Measurements from ENCODE around the gene KDM4F.

KDM4F gene

DNA sequence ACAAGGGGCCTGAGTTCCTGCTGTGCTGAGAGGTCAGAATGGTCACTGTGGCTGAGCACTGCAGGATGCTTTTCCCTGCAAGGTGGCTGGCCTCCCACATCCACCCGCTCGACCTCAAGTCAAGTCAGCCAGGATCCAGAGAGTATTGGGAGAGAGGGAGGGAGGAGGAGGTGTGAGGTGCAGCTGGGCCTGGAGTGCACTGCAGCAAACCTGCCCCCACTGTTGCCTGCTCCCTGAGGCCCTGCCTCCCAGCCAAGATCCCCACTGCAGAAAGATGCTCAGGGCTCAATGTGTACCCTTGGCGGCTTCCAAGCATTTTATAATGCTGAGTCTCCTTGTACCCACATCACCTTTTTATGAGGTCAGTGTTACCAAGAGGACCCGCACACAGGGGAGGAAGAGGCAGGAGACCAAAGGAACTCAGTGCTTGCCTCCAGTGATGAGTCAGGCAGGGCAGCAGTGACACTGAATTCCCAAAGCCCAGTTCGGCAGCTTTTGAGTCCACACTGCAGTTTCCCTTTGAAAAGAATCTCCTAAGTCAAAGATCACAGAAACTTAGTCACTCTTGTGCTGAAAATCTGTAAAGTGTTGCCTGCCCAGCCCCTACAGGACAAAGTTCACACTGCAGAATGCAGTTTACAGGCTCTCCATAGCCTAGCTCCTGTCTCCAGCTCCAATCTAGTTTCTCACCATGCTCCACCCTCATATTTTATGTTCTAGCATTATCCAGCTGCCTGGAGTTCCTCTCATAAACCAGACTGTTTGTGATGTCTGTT lies 43.5 kb downstream of the KDM4F start:
- peak; percentile 71 to 92 (median 79) for DNase-seq

DNA sequence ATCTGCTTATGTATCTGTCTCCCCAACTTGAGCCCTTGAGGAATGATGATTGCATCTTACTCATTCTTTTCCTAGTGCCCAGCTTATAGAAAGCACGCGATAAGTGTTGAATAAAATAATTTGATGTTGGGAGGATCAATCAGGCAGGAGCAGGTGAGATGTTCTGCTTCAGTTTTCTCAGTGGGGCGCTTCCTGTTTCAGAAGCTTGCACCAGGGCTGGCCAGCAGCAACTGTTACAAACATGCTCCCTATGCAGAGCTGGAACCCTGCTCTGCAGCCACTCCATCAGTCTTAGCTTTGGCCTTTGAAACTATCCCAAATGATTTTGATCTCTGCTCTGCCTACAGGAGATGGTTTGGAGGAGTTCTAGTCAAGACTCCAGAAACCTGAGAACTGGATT lies 44.3 kb downstream of the KDM4F start:
- DNase-seq = no peak

DNA sequence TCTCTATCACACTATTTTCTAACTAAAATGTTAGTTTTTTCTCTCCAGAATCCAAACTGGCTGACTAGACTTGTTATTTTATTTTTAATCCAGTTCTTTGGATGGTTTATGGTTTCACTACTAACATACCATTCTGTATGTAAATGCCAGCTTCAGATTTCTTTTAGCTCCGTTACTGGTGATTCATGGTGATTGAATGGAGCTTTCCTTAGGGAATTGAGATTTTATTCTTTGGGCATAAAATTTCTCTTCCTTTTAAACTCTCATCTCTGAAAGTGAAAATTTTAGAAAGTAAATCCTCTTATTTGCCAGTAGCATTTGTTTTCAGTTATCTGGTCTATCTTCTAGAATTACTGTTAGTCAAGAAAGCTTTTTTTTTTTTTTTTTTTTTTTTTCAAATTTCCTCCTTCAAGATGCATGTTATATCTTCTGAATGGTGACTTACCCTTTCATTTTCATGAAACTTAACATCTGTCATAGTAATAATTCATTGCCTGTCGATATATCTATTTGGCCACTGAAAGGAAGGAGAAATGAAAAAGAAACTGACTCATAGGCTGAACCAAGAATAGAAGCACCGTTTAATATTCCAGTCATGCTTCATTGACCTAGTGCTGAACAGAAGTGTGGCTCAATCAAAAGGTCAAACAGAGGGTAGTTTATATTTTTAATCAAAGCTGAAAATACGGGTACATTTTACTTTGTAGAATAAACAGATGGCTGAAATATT lies 46.8 kb downstream of the KDM4F start:
- peak; percentile 61 to 91 (median 78) for DNase-seq

DNA sequence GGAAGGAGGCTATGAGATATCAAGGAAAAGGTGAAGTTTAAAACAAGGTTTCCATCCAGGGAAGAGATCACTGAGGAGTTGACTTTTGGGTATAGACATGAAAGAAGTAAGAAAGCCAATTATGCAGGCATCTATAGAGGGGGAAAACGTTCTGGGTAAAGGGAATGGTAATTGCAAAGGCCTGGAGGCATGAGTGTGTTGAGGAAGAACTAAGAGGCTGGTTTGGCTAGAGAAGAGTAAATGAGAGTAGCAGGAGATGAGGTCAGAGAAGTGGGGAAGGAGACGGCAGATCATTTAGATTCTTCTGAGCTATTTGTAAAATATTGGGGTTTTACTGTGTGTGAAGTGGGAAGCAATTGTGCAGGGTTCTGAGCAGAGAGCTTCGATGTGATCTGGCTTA lies 48.0 kb downstream of the KDM4F start:
- DNase-seq = no peak

- no peak for DNase-seq
These were observed 49.6 kb downstream of the KDM4F start for GRCh38 chr11:95098826-95099225.

GRCh38 chr11:95100191-95100648 lies 51.0 kb downstream of the KDM4F start:
- DNase-seq = no peak

Measured in suppressor macrophage treated with lipopolysaccharide for 1 hour (primary cell).